ENCODE measurements around the gene LY6G5B. TPM values are rescaled to one million over a fixed set of nuclear protein-coding genes. Genes with fewer than 3 reads are reported as not detected.

LY6G5B gene
- total RNA-seq, 1 experiment from 2014 or later = 14.4 TPM

DNA sequence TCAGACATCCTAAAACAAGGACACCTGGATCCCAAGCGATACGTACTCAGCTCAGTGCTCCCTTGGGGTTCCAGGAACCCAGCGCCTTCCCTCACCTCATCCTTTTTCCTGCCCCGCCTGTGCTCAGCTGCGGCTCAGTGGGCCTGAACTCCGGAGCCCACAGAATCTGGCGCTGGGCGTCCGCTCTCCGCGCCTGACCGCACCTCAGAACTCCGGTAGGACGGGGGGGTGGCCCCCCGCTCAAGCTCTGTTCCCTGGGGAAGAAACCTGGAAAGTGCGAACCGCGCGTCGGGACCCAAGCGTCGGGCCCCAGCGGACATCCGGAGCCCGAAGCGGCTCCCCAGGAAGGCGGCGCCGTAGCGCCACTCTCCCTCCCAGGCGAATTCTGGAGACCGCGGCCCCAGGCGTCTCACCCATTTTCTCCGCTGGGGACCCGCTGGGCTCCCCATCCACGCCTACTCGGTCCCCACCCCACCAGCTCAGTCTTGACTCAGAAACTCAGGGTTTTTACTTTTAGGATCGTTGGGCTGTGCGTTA is 11.4 kb downstream of the LY6G5B start:
- Mint-ChIP-seq H3K9me3 (ENCODE audit: unreplicated experiment) (no peaks in the 10 kb centered on the region), H3K4me3 (ENCODE audit: unreplicated experiment) (peak overlapping the region; percentile 73), H3K36me3 (ENCODE audit: insufficient read depth, unreplicated experiment) (peaks cover 20% of the 10 kb centered on the region), H3K27me3 (ENCODE audit: insufficient read depth, unreplicated experiment) (peaks cover 18% of the 10 kb centered on the region), H3K4me1 (ENCODE audit: insufficient read depth, unreplicated experiment) (peaks cover 12% of the 10 kb centered on the region), H3K27ac (ENCODE audit: low read depth, unreplicated experiment) (peak overlapping the region; percentile 74)
- CTCF ChIA-PET = interaction anchor here (0.6 to 2.5 kb wide), 13 partner anchors 9 to 1840 kb away, joined by 3 to 8 read pairs (median 4); partner anchors contain the start of gene NOTCH4
- TF ChIP-seq, protein P1, sequence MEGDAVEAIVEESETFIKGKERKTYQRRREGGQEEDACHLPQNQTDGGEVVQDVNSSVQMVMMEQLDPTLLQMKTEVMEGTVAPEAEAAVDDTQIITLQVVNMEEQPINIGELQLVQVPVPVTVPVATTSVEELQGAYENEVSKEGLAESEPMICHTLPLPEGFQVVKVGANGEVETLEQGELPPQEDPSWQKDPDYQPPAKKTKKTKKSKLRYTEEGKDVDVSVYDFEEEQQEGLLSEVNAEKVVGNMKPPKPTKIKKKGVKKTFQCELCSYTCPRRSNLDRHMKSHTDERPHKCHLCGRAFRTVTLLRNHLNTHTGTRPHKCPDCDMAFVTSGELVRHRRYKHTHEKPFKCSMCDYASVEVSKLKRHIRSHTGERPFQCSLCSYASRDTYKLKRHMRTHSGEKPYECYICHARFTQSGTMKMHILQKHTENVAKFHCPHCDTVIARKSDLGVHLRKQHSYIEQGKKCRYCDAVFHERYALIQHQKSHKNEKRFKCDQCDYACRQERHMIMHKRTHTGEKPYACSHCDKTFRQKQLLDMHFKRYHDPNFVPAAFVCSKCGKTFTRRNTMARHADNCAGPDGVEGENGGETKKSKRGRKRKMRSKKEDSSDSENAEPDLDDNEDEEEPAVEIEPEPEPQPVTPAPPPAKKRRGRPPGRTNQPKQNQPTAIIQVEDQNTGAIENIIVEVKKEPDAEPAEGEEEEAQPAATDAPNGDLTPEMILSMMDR (IDR thresholded peaks at IDR 0.05; ENCODE audit: unreplicated experiment) = no peak
- intact Hi-C loops (cut with micrococcal nuclease) = loop anchor here (1.0 to 5.0 kb wide), 3 partner anchors 48 to 206 kb away; partner anchors contain the start of gene DDAH2
- no TSS peak for BruUV-seq (replicated peaks)
- no peak for DNase-seq (ENCODE audit: unreplicated experiment)
- POLR2A ChIA-PET = interaction anchor here (0.6 to 0.8 kb wide), 2 partner anchors 9 to 16 kb away, joined by 3 to 4 read pairs; partner anchors contain the start of gene GPANK1

DNA sequence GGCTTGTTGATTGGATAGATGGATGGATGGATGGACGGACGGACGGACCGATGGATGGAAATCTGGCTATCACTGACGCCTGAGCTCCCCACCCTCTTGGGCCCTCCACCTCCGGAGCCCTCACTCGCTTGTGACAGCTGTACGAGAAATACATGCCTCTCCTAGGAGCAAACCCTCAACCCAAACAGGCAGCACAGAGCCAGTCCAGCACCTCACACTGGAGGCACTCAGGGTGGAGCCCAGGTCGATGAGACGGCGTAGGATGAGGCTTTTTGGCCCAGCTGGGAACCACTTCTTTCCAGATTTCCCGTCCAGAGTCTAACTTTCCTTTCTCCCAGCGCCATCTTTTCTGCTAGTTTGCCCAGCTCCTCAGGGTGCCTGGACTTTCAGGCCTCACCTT is 13.8 kb downstream of the LY6G5B start:
- no TSS peak for BruUV-seq (replicated peaks)
- H3K4me3 Mint-ChIP-seq (ENCODE audit: unreplicated experiment) = no peak overlapping the region
- peaks cover 12% of the 10 kb centered on the region for H3K4me1 Mint-ChIP-seq (ENCODE audit: insufficient read depth, unreplicated experiment)
- no peaks in the 10 kb centered on the region for H3K9me3 Mint-ChIP-seq (ENCODE audit: unreplicated experiment)
- no peak for DNase-seq (ENCODE audit: unreplicated experiment)
- no peak overlapping the region for H3K27ac Mint-ChIP-seq (ENCODE audit: low read depth, unreplicated experiment)
- H3K36me3 Mint-ChIP-seq (ENCODE audit: insufficient read depth, unreplicated experiment) = peaks cover 28% of the 10 kb centered on the region
- POLR2A ChIA-PET = no interaction called here
- CTCF ChIA-PET = interaction anchor here (1.2 kb wide), 1 partner anchor 268 kb away, joined by 3 read pairs; no protein-coding TSS in a partner anchor
- TF ChIP-seq, protein P1 (IDR thresholded peaks at IDR 0.05; ENCODE audit: unreplicated experiment) = no peak
- H3K27me3 Mint-ChIP-seq (ENCODE audit: insufficient read depth, unreplicated experiment) = peaks cover 2% of the 10 kb centered on the region
- intact Hi-C loops (cut with micrococcal nuclease) = loop anchor here (5.0 kb wide), 1 partner anchor 204 kb away; no protein-coding TSS in a partner anchor

- TF ChIP-seq, protein P1 (IDR thresholded peaks at IDR 0.05; ENCODE audit: unreplicated experiment) = no peak
- DNase-seq (ENCODE audit: unreplicated experiment) = no peak
- Mint-ChIP-seq H3K4me3 (ENCODE audit: unreplicated experiment) (no peak overlapping the region), H3K27ac (ENCODE audit: low read depth, unreplicated experiment) (no peak overlapping the region), H3K27me3 (ENCODE audit: insufficient read depth, unreplicated experiment) (no peaks in the 10 kb centered on the region), H3K36me3 (ENCODE audit: insufficient read depth, unreplicated experiment) (peaks cover 35% of the 10 kb centered on the region), H3K9me3 (ENCODE audit: unreplicated experiment) (no peaks in the 10 kb centered on the region), H3K4me1 (ENCODE audit: insufficient read depth, unreplicated experiment) (peaks cover 6% of the 10 kb centered on the region)
- intact Hi-C loops (cut with micrococcal nuclease) = no loop called here
- ChIA-PET CTCF (no interaction called here), POLR2A (interaction anchor here (0.6 kb wide), 1 partner anchor 1184 kb away, joined by 3 read pairs; no protein-coding TSS in a partner anchor)
- BruUV-seq (replicated peaks) = no TSS peak
These were observed 16.7 kb downstream of the LY6G5B start for GRCh38 chr6:31686483-31686882.

GRCh38 chr6:31687321-31687720 is 17.5 kb downstream of the LY6G5B start:
- Mint-ChIP-seq H3K36me3 (ENCODE audit: insufficient read depth, unreplicated experiment) (peaks cover 35% of the 10 kb centered on the region), H3K27me3 (ENCODE audit: insufficient read depth, unreplicated experiment) (no peaks in the 10 kb centered on the region), H3K4me3 (ENCODE audit: unreplicated experiment) (no peak overlapping the region), H3K27ac (ENCODE audit: low read depth, unreplicated experiment) (no peak overlapping the region), H3K9me3 (ENCODE audit: unreplicated experiment) (no peaks in the 10 kb centered on the region), H3K4me1 (ENCODE audit: insufficient read depth, unreplicated experiment) (peaks cover 6% of the 10 kb centered on the region)
- TF ChIP-seq, protein P1 (IDR thresholded peaks at IDR 0.05; ENCODE audit: unreplicated experiment) = no peak
- no TSS peak for BruUV-seq (replicated peaks)
- intact Hi-C loops (cut with micrococcal nuclease) = no loop called here
- ChIA-PET POLR2A (interaction anchor here (0.7 kb wide), 1 partner anchor 26 kb away, joined by 3 read pairs; no protein-coding TSS in a partner anchor), CTCF (interaction anchor here (0.6 to 0.7 kb wide), 3 partner anchors 82 to 288 kb away, joined by 3 to 4 read pairs (median 3); no protein-coding TSS in a partner anchor)
- DNase-seq (ENCODE audit: unreplicated experiment) = no peak
